H9 (cell line): Measurements from ENCODE around the gene DOCK10. TPM values are rescaled to one million over a fixed set of nuclear protein-coding genes. Genes with fewer than 3 reads are reported as not detected.

ENCODE experiments used
- DNase-seq: peaks from one replicate; pipeline ENCODE4 v3.0.0-alpha.2; 2017
- H2AFZ ChIP-seq: one replicate; pipeline ENCODE4 v1.6.1; 2013; ENCODE audit warnings: mild to moderate bottlenecking, low read length, control low read depth, moderate library complexity
- H2AK5ac ChIP-seq: 2 replicates; pipeline ENCODE4 v1.6.1; 2013; ENCODE audit warnings: low read length, control low read depth, mixed read lengths; ENCODE audit not compliant: insufficient read length
- H2BK120ac ChIP-seq: one replicate; pipeline ENCODE4 v1.6.1; 2013; ENCODE audit warnings: low read depth, mild to moderate bottlenecking, low read length, control low read depth, inconsistent platforms; ENCODE audit not compliant: poor library complexity, severe bottlenecking
- H2BK12ac ChIP-seq: 2 replicates; pipeline ENCODE4 v1.6.1; 2013; ENCODE audit warnings: low read length, control low read depth, mixed read lengths, low read depth; ENCODE audit not compliant: insufficient read length
- H2BK15ac ChIP-seq: 2 replicates; pipeline ENCODE4 v1.6.1; 2013; ENCODE audit warnings: low read depth, low read length, control low read depth
- H2BK20ac ChIP-seq: one replicate; pipeline ENCODE4 v1.6.1; 2013; ENCODE audit warnings: low read depth, mild to moderate bottlenecking, low read length, control low read depth, inconsistent platforms; ENCODE audit not compliant: poor library complexity, severe bottlenecking
- H2BK5ac ChIP-seq: 2 replicates; pipeline ENCODE4 v1.6.1; 2013; ENCODE audit warnings: low read length, control low read depth, mixed read lengths; ENCODE audit not compliant: insufficient read length
- H3K14ac ChIP-seq: 2 replicates; pipeline ENCODE4 v1.6.1; 2013; ENCODE audit warnings: low read length, control low read depth; ENCODE audit not compliant: insufficient read depth
- H3K18ac ChIP-seq: 2 replicates; pipeline ENCODE4 v1.6.1; 2013; ENCODE audit warnings: low read depth, mild to moderate bottlenecking, mixed read lengths, low read length, control low read depth; ENCODE audit not compliant: insufficient read length
- H3K23ac ChIP-seq: 2 replicates; pipeline ENCODE4 v1.6.1; 2013; ENCODE audit warnings: low read length, control low read depth, mixed read lengths, low read depth; ENCODE audit not compliant: insufficient read length
- H3K23me2 ChIP-seq: 2 replicates; pipeline ENCODE4 v1.6.1; 2013; ENCODE audit warnings: low read depth, mild to moderate bottlenecking, mixed read lengths, low read length, control low read depth; ENCODE audit not compliant: insufficient read length, poor library complexity, severe bottlenecking
- H3K27ac ChIP-seq: 2 replicates; pipeline ENCODE4 v1.5.1; 2013; ENCODE audit warnings: low read length, control low read depth, mixed read lengths, low read depth; ENCODE audit not compliant: insufficient read length
- H3K27me3 ChIP-seq: 2 replicates; pipeline ENCODE4 v1.6.1; 2013; ENCODE audit warnings: low read length, control low read depth, inconsistent platforms; ENCODE audit not compliant: insufficient read depth
- H3K4ac ChIP-seq: 2 replicates; pipeline ENCODE4 v1.6.1; 2013; ENCODE audit warnings: low read depth, mild to moderate bottlenecking, control low read depth, inconsistent platforms, low read length, moderate library complexity
- H3K4me1 ChIP-seq: 2 replicates; pipeline ENCODE4 v1.6.1; 2013; ENCODE audit warnings: low read length, control low read depth, inconsistent platforms; ENCODE audit not compliant: insufficient read depth
- H3K4me2 ChIP-seq: 2 replicates; pipeline ENCODE4 v1.6.1; 2013; ENCODE audit warnings: low read length, control low read depth, mixed read lengths; ENCODE audit not compliant: insufficient read length, insufficient read depth
- H3K56ac ChIP-seq: 2 replicates; pipeline ENCODE4 v1.6.1; 2013; ENCODE audit warnings: low read depth, mild to moderate bottlenecking, mixed read lengths, low read length, control low read depth; ENCODE audit not compliant: insufficient read length
- H3K79me1 ChIP-seq: 2 replicates; pipeline ENCODE4 v1.6.1; 2013; ENCODE audit warnings: low read depth, mild to moderate bottlenecking, moderate library complexity, low read length, control low read depth, inconsistent platforms; ENCODE audit not compliant: insufficient read depth, poor library complexity, severe bottlenecking
- H3K79me2 ChIP-seq: 2 replicates; pipeline ENCODE4 v1.6.1; 2013; ENCODE audit warnings: low read length, control low read depth, inconsistent platforms; ENCODE audit not compliant: insufficient read depth
- H3K9ac ChIP-seq: 2 replicates; pipeline ENCODE4 v1.6.1; 2013; ENCODE audit warnings: low read length, control low read depth, mixed read lengths; ENCODE audit not compliant: insufficient read length; ENCODE audit errors: extremely low read depth
- H3K9me3 ChIP-seq: one replicate; pipeline ENCODE4 v1.6.1; 2013; ENCODE audit warnings: low read depth, low read length, inconsistent platforms; ENCODE audit not compliant: control insufficient read depth
- H3T11ph ChIP-seq: one replicate; pipeline ENCODE4 v1.6.1; 2013; ENCODE audit warnings: mild to moderate bottlenecking, low read length, control low read depth, inconsistent platforms
- H4K20me1 ChIP-seq: one replicate; pipeline ENCODE4 v1.6.1; 2013; ENCODE audit not compliant: control insufficient read depth, insufficient read length, insufficient read depth
- H4K5ac ChIP-seq: 2 replicates; pipeline ENCODE4 v1.6.1; 2013; ENCODE audit warnings: low read depth, mild to moderate bottlenecking, mixed read lengths, low read length, control low read depth; ENCODE audit not compliant: insufficient read length
- H4K8ac ChIP-seq: replicated peaks from 2 replicates; pipeline ENCODE4 v1.6.1; 2013; ENCODE audit warnings: low read length, control low read depth, mixed read lengths, low read depth; ENCODE audit not compliant: insufficient read length
- H4K91ac ChIP-seq: 2 replicates; pipeline ENCODE4 v1.6.1; 2013; ENCODE audit warnings: low read depth, mild to moderate bottlenecking, moderate library complexity, mixed read lengths, low read length, control low read depth; ENCODE audit not compliant: insufficient read length
- H3K27ac Mint-ChIP-seq, 3 experiments: 2 replicates in 2 of 3; 3 replicates in 1 of 3; pipeline ENCODE4 v1.8.0; 2020 to 2021; ENCODE audit warnings: mixed read lengths in 3 of 3, mild to moderate bottlenecking in 1 of 3, moderate library complexity in 1 of 3
- H3K27me3 Mint-ChIP-seq: 2 replicates; pipeline ENCODE4 v1.8.0; 2021; ENCODE audit warnings: low read depth, mild to moderate bottlenecking, moderate library complexity, mixed read lengths
- H3K36me3 Mint-ChIP-seq, 3 experiments: 2 replicates in 2 of 3; 3 replicates in 1 of 3; pipeline ENCODE4 v1.8.0; 2020 to 2021; ENCODE audit warnings: low read depth in 3 of 3, mixed read lengths in 3 of 3; ENCODE audit not compliant: insufficient read depth in 1 of 3
- H3K4me1 Mint-ChIP-seq, 2 experiments: 2 replicates each; pipeline ENCODE4 v1.8.0; 2020; ENCODE audit warnings: mixed read lengths in 2 of 2
- H3K4me3 Mint-ChIP-seq, 2 experiments: 2 replicates in 1 of 2; 3 replicates in 1 of 2; pipeline ENCODE4 v1.8.0; 2020 to 2021; ENCODE audit warnings: mild to moderate bottlenecking in 2 of 2, mixed read lengths in 2 of 2, moderate library complexity in 1 of 2
- H3K9me3 Mint-ChIP-seq, 2 experiments: 2 replicates in 1 of 2; 3 replicates in 1 of 2; pipeline ENCODE4 v1.8.0; 2020; ENCODE audit warnings: mild to moderate bottlenecking in 2 of 2, mixed read lengths in 2 of 2, moderate library complexity in 1 of 2
- CTCF ChIP-seq: fragments of 200-600 bp; sonication (generic); conservative IDR thresholded peaks from 3 replicates; pipeline ENCODE4 v1.8.0; 2021; ENCODE audit warnings: antibody characterized with exemption, mild to moderate bottlenecking
- WGBS: extraction: QIAGEN DNeasy Blood & Tissue Kit; methylation state at CpG from one replicate; pipeline ENCODE4 v1.1.7; 2013; ENCODE audit warnings: missing lambda C conversion rate, low lambda C conversion rate, mixed read lengths; ENCODE audit not compliant: insufficient read length; ENCODE audit errors: extremely low coverage; 5-methylcytosine and 5-hydroxymethylcytosine counted together
- total RNA-seq: library from RNA; stranded (reverse); gene quantifications from 2 replicates; pipeline ENCODE4 v1.2.1, GENCODE V29; 2021

Gene DOCK10
- total RNA-seq, 1 experiment from 2014 or later, result 0.79 TPM

DNA sequence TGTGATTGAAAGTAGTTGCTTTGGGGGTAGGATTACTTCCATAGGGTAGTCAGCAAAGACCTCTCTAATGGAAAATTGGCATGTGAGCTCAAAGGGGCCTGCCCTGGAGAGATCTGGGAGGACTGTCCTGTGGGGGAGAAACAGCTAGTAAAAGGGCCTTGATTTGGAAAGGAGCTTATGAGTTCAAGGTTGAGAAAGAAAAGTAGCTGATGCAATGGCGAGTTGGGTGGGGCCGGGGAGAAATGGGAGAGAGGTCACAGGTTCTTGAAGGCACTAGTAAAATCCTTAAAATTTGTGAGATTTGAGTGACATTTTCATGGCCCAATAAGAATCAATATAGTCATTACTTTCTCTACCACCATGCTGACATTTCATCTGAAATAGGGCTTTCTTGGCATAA, 244.1 kb downstream of the DOCK10 start:
- H3K4me3 Mint-ChIP-seq, result no peak overlapping the region
- Histone ChIP-seq H3K9me3 (no peaks in the 10 kb centered on the region), H4K5ac (no peak overlapping the region), H3K27me3 (no peaks in the 10 kb centered on the region), H3K79me1 (no peaks in the 10 kb centered on the region), H2AK5ac (no peak overlapping the region), H3K14ac (no peak overlapping the region), H2BK5ac (no peak overlapping the region), H3K27ac (no peak overlapping the region), H3K9ac (no peak overlapping the region), H3T11ph (no peak overlapping the region), H2BK15ac (no peak overlapping the region), H2BK12ac (no peak overlapping the region), H3K23me2 (no peaks in the 10 kb centered on the region), H3K79me2 (no peaks in the 10 kb centered on the region), H3K23ac (no peak overlapping the region), H4K91ac (no peak overlapping the region), H3K56ac (no peak overlapping the region), H4K8ac (no peak overlapping the region), H3K4me2 (no peak overlapping the region), H3K4me1 (no peaks in the 10 kb centered on the region), H4K20me1 (no peaks in the 10 kb centered on the region), H2BK120ac (no peak overlapping the region), H3K18ac (no peak overlapping the region), H2AFZ (no peak overlapping the region), H2BK20ac (no peak overlapping the region), H3K4ac (no peak overlapping the region)
- H3K27me3 Mint-ChIP-seq, result no peaks in the 10 kb centered on the region
- peaks cover 0 to 6% of the 10 kb centered on the region in 2 experiments; a peak in 1 of 4 replicates for H3K4me1 Mint-ChIP-seq
- H3K36me3 Mint-ChIP-seq, result no peaks in the 10 kb centered on the region; a peak in 1 of 7 replicates
- no CpG with 5 or more reads among the region's 2 CpGs for WGBS
- no peaks in the 10 kb centered on the region for H3K9me3 Mint-ChIP-seq
- TF ChIP-seq CTCF, result no peak
- no peak for DNase-seq
- peak overlapping the region in 1 of 3 experiments; percentile 46; a peak in 1 of 7 replicates for H3K27ac Mint-ChIP-seq
